Stimulated activated memory B cell treated with anti-CD40 and anti-IgM and Interleukin-4, amounts not matched to agents 10 μg/mL and 1 μg/mL and 100 μg/mL, for 72 hours (primary cell): ENCODE results near the gene RIGI.
A peak's percentile ranks its signal among the peaks of the same experiment; 100 is the strongest.

Source experiments
- ATAC-seq: fragments of 150-1000 bp; cut with Tn5 transposase; 2 replicates; pipeline ENCODE4 v1.10.0; 2021
- H3K27ac Mint-ChIP-seq: one replicate; pipeline ENCODE4 v1.8.0; 2022; ENCODE audit warnings: mild to moderate bottlenecking, mixed read lengths
- H3K27me3 Mint-ChIP-seq: one replicate; pipeline ENCODE4 v1.8.0; 2022; ENCODE audit warnings: mixed read lengths
- H3K36me3 Mint-ChIP-seq: one replicate; pipeline ENCODE4 v1.8.0; 2022; ENCODE audit warnings: mixed read lengths
- H3K4me1 Mint-ChIP-seq: one replicate; pipeline ENCODE4 v1.8.0; 2022; ENCODE audit warnings: mixed read lengths
- H3K4me3 Mint-ChIP-seq: one replicate; pipeline ENCODE4 v1.8.0; 2022; ENCODE audit warnings: mild to moderate bottlenecking, moderate library complexity, mixed read lengths
- H3K9me3 Mint-ChIP-seq: one replicate; pipeline ENCODE4 v1.8.0; 2022; ENCODE audit warnings: mixed read lengths

The RIGI gene

DNA sequence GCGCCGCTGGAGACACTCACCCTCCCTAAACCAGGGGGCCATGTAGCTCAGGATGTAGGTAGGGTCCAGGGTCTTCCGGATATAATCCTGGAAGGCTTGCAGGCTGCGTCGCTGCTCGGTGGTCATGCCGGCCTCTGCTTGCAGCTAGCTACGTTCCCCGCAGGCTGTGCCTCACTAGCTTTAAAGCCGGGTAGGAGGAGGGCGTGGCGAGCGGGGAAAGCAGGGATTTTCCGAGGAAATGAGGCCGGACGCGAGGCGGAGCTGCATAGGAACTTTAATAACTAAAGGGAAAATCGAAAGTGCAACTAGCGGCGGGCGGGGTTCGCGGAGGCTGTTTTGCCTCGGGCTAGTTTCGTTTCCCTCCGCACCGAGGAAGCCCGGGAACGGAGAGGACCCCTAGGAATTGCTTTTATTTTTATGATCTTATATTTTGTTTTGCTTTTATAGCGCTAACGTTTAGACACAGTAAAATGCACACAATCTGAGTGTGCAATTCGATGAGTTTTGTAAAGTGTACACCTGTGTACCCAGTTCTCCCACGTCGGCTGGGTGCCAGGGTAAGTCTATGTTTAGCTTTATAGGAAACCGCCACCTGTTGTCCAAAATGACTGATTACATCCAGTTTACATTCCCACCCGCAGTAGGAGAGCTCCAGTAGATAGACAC is at the start of gene RIGI:
Gene RIGI (minus strand): TSS at position 156 of the 666 bp plus-strand sequence. CDS start 30 bp downstream, at position 126.
- Mint-ChIP-seq H3K4me3 (peak within 1 kb of the TSS; percentile 97), H3K9me3 (peaks cover 8% of the 10 kb centered on the region), H3K36me3 (peaks cover 25% of the 10 kb centered on the region), H3K27ac (peak within 1 kb of the TSS; percentile 96), H3K27me3 (no peaks in the 10 kb centered on the region), H3K4me1 (peaks cover 36% of the 10 kb centered on the region)
- peak; percentile 80 for ATAC-seq

DNA sequence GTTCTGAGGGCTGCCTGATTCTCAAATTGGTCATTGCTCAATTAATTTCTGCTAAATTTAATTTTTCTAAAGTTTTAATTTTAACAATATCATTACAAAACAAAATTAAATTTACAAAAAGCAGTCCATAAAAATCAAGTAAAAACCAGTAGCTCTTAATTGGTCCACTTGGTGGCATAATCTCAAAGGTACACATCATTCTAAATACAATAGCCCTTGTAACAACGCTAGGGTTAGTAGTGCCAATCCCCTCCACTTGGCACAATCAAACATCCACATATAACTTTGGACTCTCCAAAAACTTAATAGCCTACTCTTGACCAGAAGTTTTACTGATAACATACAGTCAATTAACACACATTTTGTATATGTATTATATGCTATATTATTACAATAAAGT is 48.9 kb upstream of the RIGI start:
- Mint-ChIP-seq H3K4me3 (no peak overlapping the region), H3K36me3 (peaks cover 8% of the 10 kb centered on the region), H3K27me3 (peaks cover 18% of the 10 kb centered on the region), H3K9me3 (no peaks in the 10 kb centered on the region), H3K4me1 (peaks cover 21% of the 10 kb centered on the region), H3K27ac (no peak overlapping the region)
- ATAC-seq, result no peak

DNA sequence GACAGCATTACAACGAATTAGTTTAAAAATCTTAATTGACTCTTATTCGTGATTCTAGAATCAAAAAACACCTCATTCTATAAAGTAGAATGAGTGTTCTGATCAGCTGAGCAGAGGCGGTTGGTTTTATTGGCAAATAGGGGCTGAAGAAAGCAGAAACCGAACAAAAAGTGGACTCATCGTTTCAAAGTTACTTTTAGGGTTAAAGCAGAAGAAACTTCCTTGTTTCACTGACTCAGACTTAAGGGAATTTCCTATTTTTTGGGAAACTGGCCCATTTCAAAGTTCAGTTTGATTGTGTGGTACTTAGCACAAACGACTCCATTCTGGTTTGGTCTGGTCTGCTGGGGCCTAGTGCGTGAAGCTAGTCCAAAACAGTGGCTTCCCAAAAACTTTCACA is 47.8 kb upstream of the RIGI start:
- Mint-ChIP-seq H3K36me3 (peaks cover 10% of the 10 kb centered on the region), H3K4me1 (peaks cover 23% of the 10 kb centered on the region), H3K27ac (peak overlapping the region; percentile 94), H3K9me3 (no peaks in the 10 kb centered on the region), H3K4me3 (peak overlapping the region; percentile 99), H3K27me3 (peaks cover 11% of the 10 kb centered on the region)
- ATAC-seq, result no peak

DNA sequence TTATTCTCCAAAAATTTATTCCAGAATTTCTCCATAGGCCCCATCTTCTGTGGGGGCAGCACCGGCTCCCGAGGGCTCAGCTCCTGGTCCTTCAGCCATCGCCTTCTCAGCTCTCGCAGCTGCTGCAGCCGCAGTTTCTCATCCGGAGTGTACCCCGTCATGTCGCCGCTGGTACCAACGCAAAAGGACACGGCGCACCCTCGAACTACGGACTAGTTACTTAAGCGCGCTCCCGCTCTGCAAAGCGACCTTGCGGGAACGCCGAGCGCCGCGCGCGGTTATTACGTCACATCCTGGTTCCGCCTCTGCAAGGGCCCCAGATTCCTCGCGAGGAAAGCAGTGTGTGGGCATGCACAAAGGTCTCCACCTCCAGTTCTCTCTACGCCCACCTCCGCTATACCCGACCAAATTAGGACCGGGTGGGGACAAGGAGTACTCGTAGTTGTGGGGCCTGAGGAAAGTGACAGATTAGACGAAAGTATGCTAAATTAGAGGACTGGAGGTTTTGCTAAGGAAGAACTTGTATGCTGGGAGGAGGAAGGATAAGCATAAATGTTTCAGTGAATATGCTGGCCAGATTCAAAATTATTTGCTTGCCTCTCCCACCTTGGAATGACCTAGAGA is 47.0 kb upstream of the RIGI start, which contains the start of gene NDUFB6:
Gene NDUFB6 (minus strand): TSS at position 260 of the 624 bp plus-strand sequence. CDS start 99 bp downstream, at position 161.
- Mint-ChIP-seq H3K27ac (peak within 1 kb of the TSS; percentile 94), H3K36me3 (peaks cover 13% of the 10 kb centered on the region), H3K9me3 (no peaks in the 10 kb centered on the region), H3K4me3 (peak within 1 kb of the TSS; percentile 99), H3K27me3 (peaks cover 6% of the 10 kb centered on the region), H3K4me1 (peaks cover 23% of the 10 kb centered on the region)
- ATAC-seq, result peak; percentile 97

DNA sequence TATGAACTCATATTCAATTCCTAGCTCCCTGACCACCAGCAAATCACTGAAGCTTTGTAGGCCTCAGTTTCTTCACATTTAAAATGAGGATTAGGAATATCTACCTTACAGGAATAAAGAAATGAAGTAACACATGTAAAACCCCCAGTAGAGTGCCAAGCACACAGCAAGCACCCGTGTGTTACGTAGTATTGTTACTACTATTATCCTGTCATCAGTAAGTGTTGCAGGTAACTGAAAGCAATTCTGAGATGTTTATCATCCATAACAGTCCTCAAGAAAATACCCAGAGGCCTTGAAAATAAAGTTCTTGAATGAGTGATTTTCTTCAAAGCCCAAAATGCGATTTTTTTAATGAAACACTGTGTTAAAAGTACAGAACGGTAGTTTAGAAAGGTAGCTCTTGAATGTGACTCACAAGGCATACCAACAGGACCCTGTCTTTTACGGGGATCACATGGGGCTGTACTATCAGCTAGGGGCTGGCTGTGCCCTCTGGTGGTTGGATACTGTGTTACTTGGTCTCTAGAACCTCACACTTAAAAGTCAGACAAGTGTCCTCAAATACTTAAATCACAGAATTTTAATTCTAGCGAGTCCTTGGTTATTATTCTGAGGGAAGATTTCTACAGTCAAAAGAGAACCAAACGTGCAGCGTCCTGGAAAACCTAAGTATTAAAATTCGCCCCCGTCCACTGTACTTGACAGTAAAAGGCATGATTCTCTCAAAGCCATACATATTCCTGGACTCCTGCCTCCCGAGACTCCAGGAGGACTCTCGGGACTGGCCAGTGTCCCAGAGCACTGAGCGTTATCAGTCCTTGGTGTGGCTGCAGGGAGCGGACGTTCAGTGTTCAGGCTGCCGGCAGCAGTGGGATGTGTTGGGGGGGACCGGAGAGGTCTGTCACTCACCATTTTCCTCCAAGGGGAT is 46.2 kb upstream of the RIGI start:
- no peaks in the 10 kb centered on the region for H3K27me3 Mint-ChIP-seq
- peak; percentile 93 for ATAC-seq
- H3K36me3 Mint-ChIP-seq, result peaks cover 21% of the 10 kb centered on the region
- peak overlapping the region; percentile 99 for H3K4me3 Mint-ChIP-seq
- peaks cover 23% of the 10 kb centered on the region for H3K4me1 Mint-ChIP-seq
- H3K9me3 Mint-ChIP-seq, result no peaks in the 10 kb centered on the region
- H3K27ac Mint-ChIP-seq, result peak overlapping the region; percentile 94

DNA sequence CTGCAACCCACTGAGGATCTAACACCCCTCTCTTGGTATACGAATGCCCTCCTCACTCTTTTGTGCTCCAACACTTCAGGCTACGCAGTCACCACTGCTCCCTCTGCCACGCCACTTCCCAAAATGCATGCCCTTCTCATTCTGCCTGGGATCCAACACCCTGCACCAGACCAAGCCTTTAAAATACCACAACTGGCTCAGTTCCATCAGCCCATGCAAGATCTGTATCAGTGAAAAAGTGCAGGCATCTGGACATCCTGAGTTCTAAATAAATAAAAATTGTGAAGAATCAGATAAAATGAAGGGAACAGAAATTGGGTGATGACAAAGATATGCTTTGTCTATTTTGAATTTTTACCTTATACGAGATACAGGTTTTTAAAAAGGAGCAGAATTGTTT is 44.3 kb upstream of the RIGI start:
- Mint-ChIP-seq H3K27me3 (no peaks in the 10 kb centered on the region), H3K36me3 (peaks cover 33% of the 10 kb centered on the region), H3K27ac (no peak overlapping the region), H3K9me3 (no peaks in the 10 kb centered on the region), H3K4me3 (no peak overlapping the region), H3K4me1 (peaks cover 27% of the 10 kb centered on the region)
- no peak for ATAC-seq

DNA sequence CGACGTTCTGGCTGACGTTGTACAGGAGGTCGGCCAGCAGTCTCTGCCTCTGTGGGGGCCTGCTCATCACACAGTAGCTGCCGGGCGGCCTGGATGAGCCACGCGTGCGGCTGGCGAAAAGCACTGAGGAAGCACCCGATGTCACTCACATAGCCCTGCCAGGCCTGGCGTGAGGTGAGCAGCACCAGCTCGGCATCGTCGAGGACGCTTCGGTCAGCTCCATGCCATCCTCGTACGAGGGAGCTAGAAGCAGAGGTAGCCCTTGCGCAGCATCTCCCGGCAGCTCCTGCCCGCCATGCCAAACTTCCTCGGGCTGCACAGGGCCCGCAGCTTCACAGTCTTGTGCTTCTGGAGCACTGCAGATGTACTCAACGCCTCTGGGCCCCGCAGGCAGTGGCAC is 40.8 kb upstream of the RIGI start:
- Mint-ChIP-seq H3K27ac (no peak overlapping the region), H3K4me1 (peaks cover 25% of the 10 kb centered on the region), H3K27me3 (no peaks in the 10 kb centered on the region), H3K9me3 (no peaks in the 10 kb centered on the region), H3K4me3 (no peak overlapping the region), H3K36me3 (peaks cover 45% of the 10 kb centered on the region)
- ATAC-seq, result no peak

DNA sequence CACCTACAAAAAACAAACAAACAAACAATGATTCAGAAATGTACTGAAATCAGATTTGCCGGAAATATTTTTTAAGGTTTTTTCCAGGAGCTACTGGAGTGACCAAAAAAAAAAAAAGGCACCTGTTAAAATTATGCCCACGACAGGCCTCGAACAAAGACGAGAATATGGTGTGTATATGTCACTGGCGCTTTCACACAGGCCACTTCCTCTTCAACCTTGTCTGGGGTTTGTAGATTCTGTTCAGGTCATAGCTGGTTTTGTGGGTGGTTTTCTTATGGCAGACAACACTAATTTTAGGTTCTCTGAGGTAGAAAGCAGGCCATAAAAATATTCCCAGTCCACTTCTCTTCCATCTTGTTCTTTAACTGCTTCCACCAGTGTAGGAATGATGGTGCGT is 40.0 kb upstream of the RIGI start:
- ATAC-seq, result no peak
- peak overlapping the region; percentile 28 for H3K27ac Mint-ChIP-seq
- H3K27me3 Mint-ChIP-seq, result no peaks in the 10 kb centered on the region
- no peak overlapping the region for H3K4me3 Mint-ChIP-seq
- peaks cover 31% of the 10 kb centered on the region for H3K4me1 Mint-ChIP-seq
- peaks cover 49% of the 10 kb centered on the region for H3K36me3 Mint-ChIP-seq
- H3K9me3 Mint-ChIP-seq, result no peaks in the 10 kb centered on the region

DNA sequence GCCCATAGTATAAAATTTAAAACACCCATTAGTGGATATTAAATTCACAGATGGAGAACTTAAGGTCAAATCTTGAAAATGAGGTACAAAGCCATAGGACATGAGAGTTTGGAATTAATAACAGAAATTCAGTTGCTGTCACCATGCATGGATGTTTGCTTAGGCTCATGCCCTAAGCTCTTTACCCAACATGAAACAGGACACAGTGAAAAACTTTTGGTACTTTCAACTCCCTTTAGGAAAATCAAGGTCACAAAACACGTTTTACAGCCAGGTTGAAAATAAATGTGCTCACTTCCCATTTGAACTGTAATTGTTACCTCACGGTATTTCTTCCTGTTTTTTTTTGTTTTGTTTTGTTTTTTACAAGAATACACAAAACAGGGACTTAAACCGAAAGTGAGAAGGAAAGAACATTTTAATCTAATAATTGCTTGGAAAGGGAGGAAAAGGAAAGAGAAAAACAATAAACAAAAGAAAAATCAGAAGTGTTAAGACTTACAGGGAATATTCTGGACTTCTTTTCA is 32.5 kb upstream of the RIGI start:
- H3K4me3 Mint-ChIP-seq, result no peak overlapping the region
- H3K4me1 Mint-ChIP-seq, result peaks cover 31% of the 10 kb centered on the region
- no peaks in the 10 kb centered on the region for H3K9me3 Mint-ChIP-seq
- no peak for ATAC-seq
- no peaks in the 10 kb centered on the region for H3K27me3 Mint-ChIP-seq
- H3K27ac Mint-ChIP-seq, result peak overlapping the region; percentile 62
- H3K36me3 Mint-ChIP-seq, result peaks cover 13% of the 10 kb centered on the region

DNA sequence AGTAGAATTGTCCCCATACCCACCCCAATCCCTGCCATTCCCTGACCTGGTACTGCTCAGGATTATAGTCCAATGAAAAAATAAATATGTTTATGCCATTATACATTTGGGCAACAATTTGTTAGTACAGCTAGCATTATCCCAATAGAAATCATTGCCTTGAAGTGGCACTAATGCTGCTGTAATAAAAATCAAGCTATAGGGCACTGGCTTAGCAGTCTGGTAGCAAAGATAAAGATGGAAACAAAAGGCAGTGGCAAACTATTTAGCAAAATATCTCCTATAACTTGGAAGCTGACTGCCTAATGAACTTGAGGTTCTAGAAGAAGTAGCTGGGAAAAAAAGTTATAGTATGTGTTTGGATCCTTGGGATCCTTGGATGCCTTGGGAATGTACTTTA is 28.6 kb upstream of the RIGI start:
- Mint-ChIP-seq H3K4me1 (peaks cover 39% of the 10 kb centered on the region), H3K27ac (peak overlapping the region; percentile 56), H3K9me3 (no peaks in the 10 kb centered on the region), H3K4me3 (no peak overlapping the region), H3K36me3 (peaks cover 6% of the 10 kb centered on the region), H3K27me3 (no peaks in the 10 kb centered on the region)
- ATAC-seq, result no peak

DNA sequence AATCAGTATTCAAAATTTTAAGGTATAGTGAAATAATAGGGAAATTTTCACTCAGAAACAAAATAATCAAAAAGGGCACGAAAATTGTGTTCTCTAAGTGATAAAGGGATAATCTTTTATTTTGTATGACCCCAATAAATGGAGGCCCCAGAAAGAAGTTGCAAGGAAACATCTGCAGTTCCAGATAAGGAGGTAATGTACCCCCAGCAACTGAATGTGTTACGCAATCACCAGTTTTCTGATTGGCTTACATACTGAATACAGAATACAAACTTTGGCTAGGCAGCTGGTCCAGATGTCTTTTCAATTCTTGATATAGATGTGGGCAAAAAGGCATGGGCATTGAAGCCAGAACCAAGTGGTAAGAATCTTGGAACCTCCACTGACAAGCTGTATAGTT is 28.1 kb upstream of the RIGI start:
- Mint-ChIP-seq H3K36me3 (peaks cover 4% of the 10 kb centered on the region), H3K27ac (peak overlapping the region; percentile 98), H3K9me3 (no peaks in the 10 kb centered on the region), H3K27me3 (no peaks in the 10 kb centered on the region), H3K4me3 (no peak overlapping the region), H3K4me1 (peaks cover 36% of the 10 kb centered on the region)
- ATAC-seq, result no peak

DNA sequence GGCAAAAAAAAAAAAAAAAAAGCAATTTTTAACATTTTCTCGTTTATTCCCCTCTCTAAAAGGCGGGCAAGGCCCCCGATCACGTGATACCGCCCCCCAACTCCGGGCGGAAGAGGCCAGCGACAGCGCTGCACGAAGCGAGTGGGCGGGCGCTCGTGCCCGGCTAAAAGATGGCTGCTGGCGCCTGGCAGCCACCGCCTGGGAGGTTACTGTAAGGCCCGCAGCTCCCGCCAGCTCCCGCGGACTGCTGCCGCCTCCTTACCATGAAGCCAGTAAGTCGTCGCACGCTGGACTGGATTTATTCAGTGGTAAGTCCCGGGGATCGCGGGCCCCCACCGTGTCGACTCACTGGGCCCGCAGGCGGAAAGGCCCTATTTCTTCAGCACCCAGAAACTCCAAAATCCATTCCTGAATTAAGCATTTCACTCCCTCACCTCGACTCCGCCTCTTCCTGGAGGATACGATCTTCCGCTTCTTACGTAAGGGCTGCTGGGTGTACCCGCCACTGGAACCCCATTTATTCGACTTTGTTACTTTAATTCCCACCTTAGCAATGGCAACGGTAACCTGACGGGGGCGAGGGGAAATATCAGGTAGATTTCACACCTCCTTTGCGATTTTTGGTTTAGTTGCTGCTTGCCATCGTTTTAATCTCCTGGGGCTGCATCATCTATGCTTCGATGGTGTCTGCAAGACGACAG is 26.3 kb upstream of the RIGI start, which contains the start of the genes SMIM27 and TOPORS:
Gene SMIM27 (plus strand): TSS at position 156 of the 701 bp plus-strand sequence. CDS start 108 bp downstream, at position 264.
Gene TOPORS (minus strand): TSS at position 415 of the 701 bp plus-strand sequence. CDS start 150 bp downstream, at position 265.
- H3K4me3 Mint-ChIP-seq, result peak within 1 kb of the TSS; percentile 94
- H3K27me3 Mint-ChIP-seq, result no peaks in the 10 kb centered on the region
- H3K4me1 Mint-ChIP-seq, result peaks cover 37% of the 10 kb centered on the region
- H3K36me3 Mint-ChIP-seq, result peaks cover 6% of the 10 kb centered on the region
- H3K9me3 Mint-ChIP-seq, result no peaks in the 10 kb centered on the region
- H3K27ac Mint-ChIP-seq, result peak within 1 kb of the TSS; percentile 98
- ATAC-seq, result peak; percentile 89

DNA sequence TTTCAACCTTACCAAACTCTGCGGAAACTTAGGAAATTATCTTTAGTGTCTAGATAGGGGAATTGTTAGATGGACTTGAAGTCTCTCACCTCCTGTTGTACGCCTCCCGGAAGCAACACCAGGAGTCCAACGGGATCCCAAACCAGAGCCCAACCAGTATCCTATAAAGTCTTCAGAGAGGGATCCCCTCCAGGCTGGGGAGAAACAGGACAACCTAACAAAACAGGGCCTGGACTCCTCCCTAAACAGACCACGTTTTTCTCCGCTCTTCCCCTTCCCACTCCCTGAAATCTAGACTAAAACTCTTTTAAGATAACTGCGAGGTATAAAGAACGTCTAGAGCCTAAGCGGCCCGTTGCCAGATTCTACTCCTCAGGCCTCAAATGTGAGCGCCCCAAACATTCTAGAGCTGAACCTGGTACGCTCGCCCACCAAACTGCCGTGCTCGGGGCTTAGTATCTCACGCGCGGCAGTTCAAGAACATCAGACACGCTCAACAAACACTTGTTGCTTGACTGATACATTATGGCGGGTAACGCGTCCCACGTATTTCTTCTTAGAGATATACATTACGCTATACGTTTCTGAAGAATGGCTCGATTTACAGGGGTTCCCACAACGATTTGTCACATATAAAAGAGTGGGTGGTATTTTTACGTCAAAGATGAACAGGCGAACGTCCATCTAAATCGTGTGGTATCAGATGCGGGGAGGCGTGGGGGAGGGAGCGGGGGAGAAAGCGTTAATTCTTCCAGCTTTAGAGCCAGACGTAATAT is 25.5 kb upstream of the RIGI start:
- Mint-ChIP-seq H3K4me3 (peak overlapping the region; percentile 94), H3K36me3 (peaks cover 6% of the 10 kb centered on the region), H3K27ac (peak overlapping the region; percentile 98), H3K27me3 (no peaks in the 10 kb centered on the region), H3K4me1 (peaks cover 42% of the 10 kb centered on the region), H3K9me3 (no peaks in the 10 kb centered on the region)
- ATAC-seq, result peak; percentile 28
